ENCODE results near the gene MSH3. TPM values are rescaled to one million over a fixed set of nuclear protein-coding genes. Genes with fewer than 3 reads are reported as not detected.

Gene MSH3
- total and polyA plus RNA-seq, 2 of the 8 experiments (the other 6 are each of a cell fraction or from before 2014, with no cell fraction given): 3.6 to 22.6 TPM

DNA sequence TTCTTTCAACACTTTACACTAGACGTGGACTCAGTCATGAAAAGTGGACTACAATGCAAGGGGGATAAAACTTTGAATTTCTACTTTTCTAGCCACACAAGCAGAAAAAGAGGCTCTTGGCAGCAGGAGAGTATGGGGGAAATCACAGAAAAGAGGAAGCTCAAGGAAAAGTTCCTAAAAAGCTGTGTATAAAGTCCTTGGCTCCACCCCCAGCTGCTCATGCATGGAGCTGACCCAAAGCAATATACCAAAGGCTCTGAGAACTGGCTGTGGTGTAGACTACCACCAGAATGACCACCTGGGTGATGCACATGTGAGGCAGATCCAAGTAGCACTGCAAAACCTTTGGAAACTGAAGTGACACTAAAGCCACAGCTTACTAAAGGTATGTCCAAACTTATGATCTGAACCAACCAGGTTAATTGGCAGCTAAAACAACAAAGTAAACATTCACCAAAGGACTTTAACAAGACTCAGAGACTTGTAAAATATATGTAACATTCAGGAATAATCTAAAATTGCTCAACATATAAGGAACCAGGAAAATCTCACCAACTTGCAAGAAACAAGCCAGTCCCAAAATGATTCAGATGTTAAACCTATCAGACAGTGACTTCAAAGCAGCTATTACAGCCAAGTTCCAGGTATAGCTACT lies 250.2 kb downstream of the MSH3 start (continued):
- TF ChIP-seq TEAD4 (IDR thresholded peaks at IDR 0.05; ENCODE audit: low read depth, low read length) (no peak), CHD1 (IDR thresholded peaks at IDR 0.05; ENCODE audit: low read depth, low read length) (no peak)

Data from H1 (cell line).